SJSA1 (cell line): ENCODE measurements around the gene NACC2. TPM values are rescaled to one million over a fixed set of nuclear protein-coding genes. Genes with fewer than 3 reads are reported as not detected.
"Not testable (repeated sequence)": the region's sequence is repeated elsewhere in the genome, so short reads cannot be mapped to it uniquely, and the experiment has no call there.

Experiments
- DNase-seq, 2 experiments: peaks; one replicate each; pipeline ENCODE4 v3.0.0-alpha.2; 2015 to 2020; ENCODE audit warnings: low spot score in 2 of 2, low read depth in 1 of 2
- H3K27ac ChIP-seq: fragments of 250-450 bp; sonication (Bioruptor Pico); 2 replicates; pipeline ENCODE4 v1.5.1; 2020; ENCODE audit warnings: mild to moderate bottlenecking, moderate library complexity
- H3K27me3 ChIP-seq: fragments of 250-450 bp; sonication (Bioruptor Pico); replicated peaks from 2 replicates; pipeline ENCODE4 v1.5.1; 2020; ENCODE audit warnings: mild to moderate bottlenecking, moderate library complexity
- H3K36me3 ChIP-seq: fragments of 250-450 bp; sonication (Bioruptor Pico); 2 replicates; pipeline ENCODE4 v1.5.1; 2020; ENCODE audit warnings: mild to moderate bottlenecking
- H3K4me1 ChIP-seq: fragments of 250-450 bp; sonication (Bioruptor Pico); replicated peaks from 2 replicates; pipeline ENCODE4 v1.6.1; 2021; ENCODE audit warnings: mild to moderate bottlenecking
- H3K4me3 ChIP-seq: fragments of 250-450 bp; sonication (Bioruptor Pico); 2 replicates; pipeline ENCODE4 v1.5.1; 2020; ENCODE audit warnings: mild to moderate bottlenecking
- H3K9me3 ChIP-seq: fragments of 250-450 bp; sonication (Bioruptor Pico); replicated peaks from 2 replicates; pipeline ENCODE4 v1.5.1; 2020; ENCODE audit warnings: mild to moderate bottlenecking
- total RNA-seq: library from RNA; depleted of rRNA; stranded (reverse); fragments of >200 nt; shearing (Covaris generic); gene quantifications from 2 replicates; pipeline ENCODE4 v1.2.3, GENCODE V29; 2014

The NACC2 gene
- total RNA-seq, 1 experiment from 2014 or later: 20.2 TPM

- Histone ChIP-seq H3K4me1 (peaks cover 25% of the 10 kb centered on the region), H3K27me3 (no peaks in the 10 kb centered on the region), H3K27ac (no peak overlapping the region), H3K4me3 (no peak overlapping the region), H3K36me3 (peaks cover 11% of the 10 kb centered on the region), H3K9me3 (no peaks in the 10 kb centered on the region)
- no peak for DNase-seq
Observed at GRCh38 chr9:136110082-136111061, 15.3 kb upstream of the NACC2 start.

GRCh38 chr9:136109351-136110081, 14.4 kb upstream of the NACC2 start:
- Histone ChIP-seq H3K36me3 (0 out of 2 replicates have a peak, but pooled peaks cover 2% of the 10 kb centered on the region), H3K27ac (no peak overlapping the region), H3K27me3 (no peaks in the 10 kb centered on the region), H3K4me3 (no peak overlapping the region), H3K9me3 (no peaks in the 10 kb centered on the region), H3K4me1 (peaks cover 27% of the 10 kb centered on the region)
- DNase-seq: peak; percentile 77 to 85

GRCh38 chr9:136108648-136109266, 13.7 kb upstream of the NACC2 start:
- Histone ChIP-seq H3K27me3 (no peaks in the 10 kb centered on the region), H3K4me3 (no peak overlapping the region), H3K9me3 (no peaks in the 10 kb centered on the region), H3K27ac (no peak overlapping the region), H3K36me3 (no peaks in the 10 kb centered on the region), H3K4me1 (peaks cover 27% of the 10 kb centered on the region)
- no peak for DNase-seq

- Histone ChIP-seq H3K36me3 (no peaks in the 10 kb centered on the region), H3K27me3 (no peaks in the 10 kb centered on the region), H3K4me1 (peaks cover 27% of the 10 kb centered on the region), H3K27ac (no peak overlapping the region), H3K4me3 (no peak overlapping the region), H3K9me3 (no peaks in the 10 kb centered on the region)
- DNase-seq: no peak
Observed at GRCh38 chr9:136107953-136108647, 13.0 kb upstream of the NACC2 start.

- no peaks in the 10 kb centered on the region for H3K27me3 ChIP-seq
- no peaks in the 10 kb centered on the region for H3K9me3 ChIP-seq
- peaks cover 27% of the 10 kb centered on the region for H3K4me1 ChIP-seq
- H3K4me3 ChIP-seq: no peak overlapping the region
- H3K36me3 ChIP-seq: no peaks in the 10 kb centered on the region
- DNase-seq: no peak
- no peak overlapping the region for H3K27ac ChIP-seq
Observed at GRCh38 chr9:136107155-136107952, 12.3 kb upstream of the NACC2 start.

- H3K27me3 ChIP-seq: no peaks in the 10 kb centered on the region
- peak in 1 of 2 experiments; percentile 27 for DNase-seq
- no peak overlapping the region for H3K4me3 ChIP-seq
- H3K4me1 ChIP-seq: peaks cover 27% of the 10 kb centered on the region
- no peaks in the 10 kb centered on the region for H3K36me3 ChIP-seq
- no peaks in the 10 kb centered on the region for H3K9me3 ChIP-seq
- no peak overlapping the region for H3K27ac ChIP-seq
Observed at GRCh38 chr9:136105398-136106135, 10.5 kb upstream of the NACC2 start.

- no peaks in the 10 kb centered on the region for H3K27me3 ChIP-seq
- H3K4me1 ChIP-seq: peaks cover 24% of the 10 kb centered on the region
- no peak overlapping the region for H3K27ac ChIP-seq
- H3K36me3 ChIP-seq: no peaks in the 10 kb centered on the region
- no peak overlapping the region for H3K4me3 ChIP-seq
- H3K9me3 ChIP-seq: no peaks in the 10 kb centered on the region
- no peak for DNase-seq
Observed at GRCh38 chr9:136104916-136105315, 9.8 kb upstream of the NACC2 start.

GRCh38 chr9:136104488-136104800, 9.4 kb upstream of the NACC2 start:
- H3K27me3 ChIP-seq: no peaks in the 10 kb centered on the region
- DNase-seq: no peak
- H3K4me3 ChIP-seq: no peak overlapping the region
- no peaks in the 10 kb centered on the region for H3K36me3 ChIP-seq
- H3K4me1 ChIP-seq: peaks cover 19% of the 10 kb centered on the region
- H3K27ac ChIP-seq: no peak overlapping the region
- H3K9me3 ChIP-seq: no peaks in the 10 kb centered on the region

- Histone ChIP-seq H3K27ac (no peak overlapping the region), H3K27me3 (no peaks in the 10 kb centered on the region), H3K4me1 (peaks cover 16% of the 10 kb centered on the region), H3K9me3 (no peaks in the 10 kb centered on the region), H3K4me3 (no peak overlapping the region), H3K36me3 (no peaks in the 10 kb centered on the region)
- DNase-seq: no peak
Observed at GRCh38 chr9:136103651-136104487, 8.8 kb upstream of the NACC2 start.

- H3K9me3 ChIP-seq, DNase-seq, H3K27ac ChIP-seq: not testable (repeated sequence)
Observed at GRCh38 chr9:136101615-136102074, 6.6 kb upstream of the NACC2 start.

GRCh38 chr9:136100700-136101614, 5.9 kb upstream of the NACC2 start:
- Histone ChIP-seq H3K27me3 (no peaks in the 10 kb centered on the region), H3K4me1 (peaks cover 10% of the 10 kb centered on the region), H3K9me3 (no peaks in the 10 kb centered on the region), H3K4me3 (no peak overlapping the region), H3K27ac (no peak overlapping the region), H3K36me3 (no peaks in the 10 kb centered on the region)
- no peak for DNase-seq

More at GRCh38 chr9:136101615-136102074, 6.6 kb upstream of the NACC2 start:
- peaks cover 15% of the 10 kb centered on the region for H3K4me1 ChIP-seq
- H3K36me3 ChIP-seq, H3K27me3 ChIP-seq, H3K4me3 ChIP-seq: not testable (repeated sequence)
